Heart right ventricle (tissue), 16 donors: ENCODE data around the gene DOCK3. TPM values are rescaled to one million over a fixed set of nuclear protein-coding genes. Genes with fewer than 3 reads are reported as not detected.

Experiments used
- ATAC-seq, 8 donors: fragments of 200-7000 bp; cut with Tn5 transposase; one replicate each; pipeline ENCODE4 v1.9.1; 2020; ENCODE audit warnings: mild to moderate bottlenecking in 8 of 8, moderate library complexity in 8 of 8, moderate number of reproducible peaks in 1 of 8
- DNase-seq, 2 donors: peaks; one replicate each; pipeline ENCODE4 v3.0.0-alpha.2; 2020
- H3K27ac ChIP-seq, 10 donors: fragments of 200-600 bp; sonication (generic) in 2 of 10; one replicate each; pipeline versions ENCODE4 v1.5.0 to v1.8.0; 2020 to 2022; ENCODE audit warnings: mild to moderate bottlenecking in 3 of 10
- H3K27me3 ChIP-seq, 7 donors: fragments of 200-600 bp; one replicate each; pipeline ENCODE4 v1.8.0; 2021 to 2022; ENCODE audit warnings: mild to moderate bottlenecking in 2 of 7
- H3K36me3 ChIP-seq, 9 donors: fragments of 200-600 bp; sonication (generic) in 1 of 9; one replicate each; pipeline versions ENCODE4 v1.5.0 to v1.8.0; 2020 to 2022; ENCODE audit warnings: mild to moderate bottlenecking in 2 of 9
- H3K4me1 ChIP-seq, 9 donors: fragments of 200-600 bp; sonication (generic) in 1 of 9; one replicate each; pipeline versions ENCODE4 v1.5.0 to v1.8.0; 2020 to 2022; ENCODE audit warnings: mild to moderate bottlenecking in 4 of 9
- H3K4me3 ChIP-seq, 10 donors: fragments of 200-600 bp; sonication (generic) in 2 of 10; one replicate each; pipeline versions ENCODE4 v1.5.0 to v1.8.0; 2020 to 2022; ENCODE audit warnings: mild to moderate bottlenecking in 7 of 10, moderate library complexity in 2 of 10
- H3K9me3 ChIP-seq, 11 donors: fragments of 200-600 bp in 10 of 11; sonication (generic) in 2 of 11; one replicate each; pipeline versions ENCODE4 v1.5.0 to v1.8.0; 2013 to 2022; ENCODE audit warnings: mild to moderate bottlenecking in 2 of 11, control low read depth in 1 of 11, moderate library complexity in 1 of 11
- CTCF ChIP-seq, 9 donors: fragments of 200-600 bp; sonication (generic) in 2 of 9; IDR thresholded peaks; one replicate each; pipeline versions ENCODE4 v1.5.0 to v1.8.0; 2021 to 2022; ENCODE audit warnings: antibody characterized with exemption in 9 of 9, mild to moderate bottlenecking in 5 of 9, moderate library complexity in 1 of 9
- WGBS, 2 donors: extraction: QIAGEN DNeasy Blood & Tissue Kit; methylation state at CpG; one replicate each; pipeline ENCODE4 v1.1.7; 2013; ENCODE audit warnings: inconsistent platforms in 1 of 2; 5-methylcytosine and 5-hydroxymethylcytosine counted together
- intact Hi-C, 10 donors: fragments of 100-400 bp; cut with DNase I; formaldehyde crosslinking; loops; one replicate each; pipeline versions ENCODE4 v1.11.1 to v1.14.2; 2022
- polyA plus RNA-seq, 2 donors: library from polyadenylated mRNA; stranded (reverse); fragments of 200-250 nt; gene quantifications; one replicate each; pipeline ENCODE4 v1.2.3, GENCODE V29; 2013
- total RNA-seq, 10 donors: library from RNA; stranded (reverse); fragmentation: NEBNext Ultra II Directional in 3 of 10; extraction: Animal tissue kit (Norgen Biotek cat#: 25700) in 3 of 10; gene quantifications; one replicate each; pipeline versions ENCODE4 v1.2.1 to v1.2.4, GENCODE V29; 2021 to 2023
- donor health status: Arrhythmogenic right ventricular cardiomyopathy.
- donor health status: ischemic (EF 13 %, LVEDD 7.1; RV severe dilation, severe dysfunction).
- donor health status: healthy with polysubstance abuse.
- donor health status: DM: no; HTN: yes; CAD: no.
- donor health status: DM: no; HTN: no; CAD: no.
- donor health status: ischemic (EF 25% LVEDD 6.9; RV normal size, moderate dysfunction).
- donor health status: ischemic (EF 25% LVEDD 5.7; RV mildly dilated, moderate dysfunction).
- donor health status: healthy.
- donor health status: DM: yes; HTN: yes; CAD: no.
- donor health status: Ischemic cardiomyopathy.
- donor health status: ischemic (EF 35%, LVEDD 5.7; RV mildly dilated, moderate dysfunction).
- donor health status: nonischemic (EF 11% LVEDD 7.7; RV severe dilation, severe dysfunction).
- donor health status: DM: yes; HTN: yes; CAD: no.
- donor health status: PGD.
- donor health status: ischemic (EF 29% LVEDD 5.4; RV normal size, mild dysfunction).
- donor health status: nonischemic (EF 23%, LVEDD 6.1; RV moderate dilation, normal function).

DOCK3 gene
- total and polyA plus RNA-seq, 12 donors: 1.2 to 6.6 (median 4.7) TPM

- DNase-seq: no peak
- Histone ChIP-seq H3K27me3 (no peaks in the 10 kb centered on the region), H3K4me1 (peaks cover 6 to 16% (median 14%) of the 10 kb centered on the region in 9 donors), H3K27ac (no peak overlapping the region), H3K4me3 (no peak overlapping the region), H3K9me3 (no peaks in the 10 kb centered on the region), H3K36me3 (no peaks in the 10 kb centered on the region)
- intact Hi-C loops: loop anchor here in 3 of 10 donors (10.0 kb wide), 2 partner anchors 304 to 806 kb away; no protein-coding TSS in a partner anchor
- ATAC-seq: no peak
- 87 to 90% methylated on average over 15 of the region's 15 CpGs for WGBS, 2 donors
- TF ChIP-seq CTCF (IDR thresholded peaks at IDR 0.05): no peak
Measured at GRCh38 chr3:51380601-51381332, 706.0 kb downstream of the DOCK3 start.

- intact Hi-C loops: loop anchor here in 3 of 10 donors (10.0 kb wide), 2 partner anchors 303 to 807 kb away; no protein-coding TSS in a partner anchor
- Histone ChIP-seq H3K36me3 (peaks cover 0 to 1% (median 0%) of the 10 kb centered on the region in 9 donors), H3K9me3 (no peaks in the 10 kb centered on the region), H3K27me3 (no peaks in the 10 kb centered on the region), H3K4me3 (no peak overlapping the region), H3K4me1 (peaks cover 6 to 22% (median 19%) of the 10 kb centered on the region in 9 donors), H3K27ac (no peak overlapping the region)
- 90 to 91% methylated on average over 18 of the region's 18 CpGs for WGBS, 2 donors
- DNase-seq: no peak
- TF ChIP-seq CTCF (IDR thresholded peaks at IDR 0.05): no peak
- no peak for ATAC-seq
Measured at GRCh38 chr3:51381333-51381705, 706.6 kb downstream of the DOCK3 start.

DNA sequence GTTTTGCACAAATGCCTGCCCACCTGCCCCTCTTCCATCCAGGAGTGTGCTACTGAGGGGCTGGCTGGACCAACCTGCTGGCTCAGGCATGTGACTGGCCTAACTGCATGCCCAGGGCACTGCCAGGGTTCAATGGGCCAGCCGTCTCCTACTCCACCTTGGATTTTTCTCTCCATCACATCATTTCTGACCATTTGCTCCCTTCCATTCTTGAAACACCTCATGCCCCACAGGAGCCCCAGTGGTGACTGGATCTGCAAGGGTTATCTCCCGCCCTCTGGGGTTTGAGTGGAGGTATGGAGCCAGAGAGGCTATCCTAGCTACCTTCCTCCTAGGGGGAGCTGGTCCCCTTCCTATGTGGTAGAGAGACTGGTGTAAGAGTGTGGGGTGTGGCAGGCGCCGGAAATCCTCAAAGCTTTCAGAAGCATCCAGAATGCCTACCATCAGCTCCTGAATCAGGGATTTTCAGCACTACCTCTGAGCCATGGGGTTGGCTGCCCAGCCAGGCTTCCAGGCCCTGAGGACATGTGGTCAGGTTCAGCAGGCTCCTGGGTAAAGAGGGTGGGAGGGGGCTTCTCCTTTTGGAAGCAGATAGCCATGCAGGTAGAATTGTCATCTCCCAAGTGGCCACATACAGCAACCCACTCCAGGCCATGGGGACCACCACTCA is 707.5 kb downstream of the DOCK3 start:
- H3K27me3 ChIP-seq: no peaks in the 10 kb centered on the region
- H3K4me3 ChIP-seq: no peak overlapping the region
- no peaks in the 10 kb centered on the region for H3K9me3 ChIP-seq
- peaks cover 0 to 10% (median 0%) of the 10 kb centered on the region in 9 donors for H3K36me3 ChIP-seq
- H3K4me1 ChIP-seq: peaks cover 12 to 31% (median 28%) of the 10 kb centered on the region in 9 donors
- intact Hi-C loops: loop anchor here in 3 of 10 donors (10.0 kb wide), 2 partner anchors 303 to 807 kb away; no protein-coding TSS in a partner anchor
- no peak for TF ChIP-seq CTCF (IDR thresholded peaks at IDR 0.05)
- DNase-seq: no peak
- 93 to 94% methylated on average over 4 of the region's 4 CpGs for WGBS, 2 donors
- H3K27ac ChIP-seq: no peak overlapping the region
- ATAC-seq: no peak

DNA sequence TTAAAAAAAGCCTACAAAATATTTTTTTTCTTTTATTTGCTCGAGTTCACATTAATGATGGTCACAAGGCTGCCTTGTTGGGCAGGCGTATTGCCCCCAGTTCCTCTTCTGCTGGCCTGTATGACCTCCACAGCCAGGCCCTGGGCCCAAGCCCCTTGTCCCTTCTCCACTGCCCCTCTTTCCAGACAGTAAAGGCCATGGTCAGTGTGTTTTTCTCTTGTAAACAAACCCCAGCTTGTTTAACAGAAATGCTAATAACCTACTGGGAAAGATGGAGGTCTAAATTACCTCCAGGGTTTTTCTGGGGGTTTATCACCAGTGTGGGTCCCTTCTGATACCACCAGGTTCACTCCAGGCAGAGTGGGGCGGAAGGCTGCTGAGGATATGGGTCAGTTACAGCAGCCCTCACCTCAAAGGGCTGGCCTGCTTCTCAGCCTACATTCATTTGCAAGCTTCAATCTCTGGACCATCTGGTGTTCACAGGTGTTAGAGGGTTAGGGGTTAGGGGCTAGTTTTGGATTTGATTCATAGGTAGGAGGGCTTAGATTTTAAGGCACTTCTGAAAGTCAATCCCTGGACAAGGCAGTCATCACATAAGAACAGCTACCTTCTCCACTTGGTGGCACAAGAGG is 708.3 kb downstream of the DOCK3 start:
- Histone ChIP-seq H3K9me3 (no peaks in the 10 kb centered on the region), H3K36me3 (peaks cover 0 to 18% (median 8%) of the 10 kb centered on the region in 9 donors), H3K27me3 (no peaks in the 10 kb centered on the region), H3K4me3 (no peak overlapping the region), H3K4me1 (peaks cover 12 to 39% (median 36%) of the 10 kb centered on the region in 9 donors), H3K27ac (no peak overlapping the region)
- intact Hi-C loops: loop anchor here in 3 of 10 donors (10.0 kb wide), 2 partner anchors 302 to 808 kb away; no protein-coding TSS in a partner anchor
- no peak for DNase-seq
- no peak for ATAC-seq
- TF ChIP-seq CTCF (IDR thresholded peaks at IDR 0.05): no peak
- 90 to 93% methylated on average over 3 of the region's 3 CpGs for WGBS, 2 donors
